Thyroid gland (tissue), 4 donors: ENCODE data around the gene TCF7. TPM values are rescaled to one million over a fixed set of nuclear protein-coding genes. Genes with fewer than 3 reads are reported as not detected.

Experiments used
- DNase-seq, 2 donors: peaks; one replicate each; pipeline ENCODE4 v3.0.0-alpha.2; 2019
- H3K27ac ChIP-seq, 3 donors: fragments of 200-600 bp; sonication (generic); 1 replicate in 2 of 3; 2 replicates in 1 of 3; pipeline ENCODE4 v1.5.1; 2016 to 2019; ENCODE audit warnings: mild to moderate bottlenecking in 1 of 3, moderate library complexity in 1 of 3
- H3K27me3 ChIP-seq: fragments of 200-600 bp; sonication (generic); one replicate; pipeline ENCODE4 v1.5.1; 2019
- H3K36me3 ChIP-seq, 2 donors: fragments of 200-600 bp; sonication (generic); one replicate each; pipeline ENCODE4 v1.5.1; 2016 to 2019
- H3K4me1 ChIP-seq, 2 donors: fragments of 200-600 bp; sonication (generic); one replicate each; pipeline ENCODE4 v1.5.1; 2017 to 2019
- H3K4me3 ChIP-seq, 3 donors: fragments of 200-600 bp; sonication (generic); replicated peaks in 1 of 3; 1 replicate in 2 of 3; 2 replicates in 1 of 3; pipeline ENCODE4 v1.5.1; 2016; ENCODE audit warnings: mild to moderate bottlenecking in 1 of 3
- H3K9me3 ChIP-seq: fragments of 200-600 bp; sonication (generic); one replicate; pipeline ENCODE4 v1.5.1; 2017
- CTCF ChIP-seq, 6 experiments: fragments of 200-600 bp in 3 of 6; fragments of 450-650 bp in 3 of 6; sonication (generic) in 3 of 6; IDR thresholded peaks; one replicate each; pipeline ENCODE4 v1.5.1; 2016 to 2019; ENCODE audit warnings: antibody characterized with exemption in 6 of 6, mild to moderate bottlenecking in 2 of 6, inconsistent platforms in 1 of 6, moderate library complexity in 1 of 6
- POLR2A ChIP-seq, 2 donors: fragments of 450-650 bp; IDR thresholded peaks; one replicate each; pipeline ENCODE4 v1.6.1; 2017; ENCODE audit warnings: antibody characterized with exemption in 2 of 2, mild to moderate bottlenecking in 2 of 2, moderate library complexity in 1 of 2
- WGBS, 2 donors: methylation state at CpG; one replicate each; pipeline ENCODE4 v1.1.5; 2017; 5-methylcytosine and 5-hydroxymethylcytosine counted together
- intact Hi-C: fragments of 100-400 bp; cut with DNase I; formaldehyde crosslinking; loops from one replicate; pipeline ENCODE4 v1.15.1; 2023
- total RNA-seq, 4 donors: library from RNA; depleted of rRNA; stranded (reverse); fragments of >200 nt; gene quantifications; one replicate each; pipeline ENCODE4 v1.2.3, GENCODE V29; 2016

TCF7 gene
- total RNA-seq, 4 donors from 2014 or later: 7.4 to 11.8 (median 8.9) TPM

GRCh38 chr5:134090522-134090921, 24.0 kb upstream of the TCF7 start:
- Histone ChIP-seq H3K27me3 (no peaks in the 10 kb centered on the region), H3K4me3 (no peak overlapping the region), H3K27ac (no peak overlapping the region), H3K9me3 (no peaks in the 10 kb centered on the region), H3K36me3 (no peaks in the 10 kb centered on the region), H3K4me1 (no peaks in the 10 kb centered on the region)
- 63 to 72% methylated on average over 5 of the region's 5 CpGs for WGBS, 2 donors
- DNase-seq: no peak
- TF ChIP-seq POLR2A (IDR thresholded peaks at IDR 0.05) (no peak), CTCF (IDR thresholded peaks at IDR 0.05) (no peak)
- intact Hi-C loops: no loop called here

GRCh38 chr5:134091626-134092121, 22.8 kb upstream of the TCF7 start:
- TF ChIP-seq CTCF (IDR thresholded peaks at IDR 0.05): no peak
- TF ChIP-seq POLR2A (IDR thresholded peaks at IDR 0.05): no peak
- intact Hi-C loops: no loop called here
- no peak overlapping the region for H3K27ac ChIP-seq

GRCh38 chr5:134092875-134093274, 21.6 kb upstream of the TCF7 start:
- Histone ChIP-seq H3K36me3 (no peaks in the 10 kb centered on the region), H3K4me1 (no peaks in the 10 kb centered on the region), H3K27me3 (no peaks in the 10 kb centered on the region), H3K4me3 (no peak overlapping the region), H3K9me3 (no peaks in the 10 kb centered on the region), H3K27ac (no peak overlapping the region)
- intact Hi-C loops: no loop called here
- DNase-seq: no peak
- TF ChIP-seq POLR2A (IDR thresholded peaks at IDR 0.05) (no peak), CTCF (IDR thresholded peaks at IDR 0.05) (no peak)
- 92 to 100% methylated on average over 1 of the region's 1 CpG for WGBS, 2 donors

More at GRCh38 chr5:134091626-134092121, 22.8 kb upstream of the TCF7 start:
- no peaks in the 10 kb centered on the region for H3K27me3 ChIP-seq
- no peaks in the 10 kb centered on the region for H3K36me3 ChIP-seq
- H3K9me3 ChIP-seq: no peaks in the 10 kb centered on the region
- H3K4me1 ChIP-seq: no peaks in the 10 kb centered on the region
- 70% methylated on average over 6 of the region's 6 CpGs for WGBS, 2 donors
- no peak for DNase-seq
- no peak overlapping the region for H3K4me3 ChIP-seq

- no peak overlapping the region for H3K27ac ChIP-seq
These were observed 21.1 kb upstream of the TCF7 start for GRCh38 chr5:134093351-134093750.

GRCh38 chr5:134095293-134095692, 19.2 kb upstream of the TCF7 start:
- H3K4me3 ChIP-seq: no peak overlapping the region
- WGBS, 2 donors: 85 to 91% methylated on average over 3 of the region's 3 CpGs
- intact Hi-C loops: no loop called here
- H3K9me3 ChIP-seq: no peaks in the 10 kb centered on the region
- no peaks in the 10 kb centered on the region for H3K27me3 ChIP-seq
- H3K36me3 ChIP-seq: no peaks in the 10 kb centered on the region
- peaks cover 0 to 6% of the 10 kb centered on the region in 2 donors for H3K4me1 ChIP-seq
- H3K27ac ChIP-seq: no peak overlapping the region
- no peak for TF ChIP-seq POLR2A (IDR thresholded peaks at IDR 0.05)
- no peak for TF ChIP-seq CTCF (IDR thresholded peaks at IDR 0.05)
- DNase-seq: no peak

More at GRCh38 chr5:134093351-134093750, 21.1 kb upstream of the TCF7 start:
- Histone ChIP-seq H3K4me3 (no peak overlapping the region), H3K9me3 (no peaks in the 10 kb centered on the region), H3K27me3 (no peaks in the 10 kb centered on the region), H3K36me3 (no peaks in the 10 kb centered on the region), H3K4me1 (no peaks in the 10 kb centered on the region)
- intact Hi-C loops: no loop called here
- no peak for DNase-seq
- TF ChIP-seq POLR2A (IDR thresholded peaks at IDR 0.05): no peak
- no peak for TF ChIP-seq CTCF (IDR thresholded peaks at IDR 0.05)
- WGBS, 2 donors: 92% methylated on average over 5 of the region's 5 CpGs
